NCI-H1417 (cell line): ENCODE results near the gene CPNE5.

Experiments used
- DNase-seq, 3 experiments: peaks; one replicate each; lab custom pipeline; 2025; lab: John Stamatoyannopoulos, UW

The CPNE5 gene

GRCh38 chr6:36793296-36793912 lies 45.8 kb downstream of the CPNE5 start:
- no peak for DNase-seq

GRCh38 chr6:36791521-36792135 lies 47.6 kb downstream of the CPNE5 start:
- DNase-seq, result peak in 2 of 3 experiments; percentile 16 to 67

GRCh38 chr6:36791085-36791484 lies 48.2 kb downstream of the CPNE5 start:
- DNase-seq, result no peak

GRCh38 chr6:36788768-36789167 lies 50.5 kb downstream of the CPNE5 start:
- DNase-seq, result no peak

GRCh38 chr6:36788186-36788585 lies 51.1 kb downstream of the CPNE5 start:
- DNase-seq, result no peak

GRCh38 chr6:36787210-36787609 lies 52.0 kb downstream of the CPNE5 start:
- no peak for DNase-seq

- DNase-seq, result no peak
Measured at GRCh38 chr6:36786055-36786675, 53.1 kb downstream of the CPNE5 start.

- no peak for DNase-seq
Measured at GRCh38 chr6:36784376-36784636, 54.9 kb downstream of the CPNE5 start.

GRCh38 chr6:36783603-36784375 lies 55.5 kb downstream of the CPNE5 start:
- DNase-seq, result no peak

- no peak for DNase-seq
Measured at GRCh38 chr6:36781669-36782068, 57.6 kb downstream of the CPNE5 start.

- DNase-seq, result peak in 2 of 3 experiments; percentile 31 to 59
Measured at GRCh38 chr6:36780442-36781177, 58.6 kb downstream of the CPNE5 start.

- DNase-seq, result no peak
Measured at GRCh38 chr6:36779227-36779626, 60.0 kb downstream of the CPNE5 start.

- DNase-seq, result peak; percentile 14 to 65 (median 49)
Measured at GRCh38 chr6:36777801-36778200, 61.4 kb downstream of the CPNE5 start.

GRCh38 chr6:36776167-36776566 lies 63.1 kb downstream of the CPNE5 start:
- DNase-seq, result no peak

- DNase-seq, result no peak
Measured at GRCh38 chr6:36774331-36774730, 64.9 kb downstream of the CPNE5 start.

- DNase-seq, result no peak
Measured at GRCh38 chr6:36772397-36772796, 66.8 kb downstream of the CPNE5 start.

GRCh38 chr6:36771145-36771544 lies 68.1 kb downstream of the CPNE5 start:
- no peak for DNase-seq

- DNase-seq, result no peak
Measured at GRCh38 chr6:36769676-36770499, 69.4 kb downstream of the CPNE5 start.

GRCh38 chr6:36769183-36769675 lies 70.0 kb downstream of the CPNE5 start:
- DNase-seq, result peak in 2 of 3 experiments; percentile 20 to 36

GRCh38 chr6:36766399-36766945 lies 72.8 kb downstream of the CPNE5 start:
- DNase-seq, result no peak
